PC-9 (cell line): ENCODE data around the gene RASAL2.

Experiments
- EZH2 ChIP-seq: fragments of 200-600 bp; sonication (generic); IDR thresholded peaks from 2 replicates; pipeline ENCODE4 v1.8.0; 2017; ENCODE audit warnings: antibody characterized with exemption, low read depth
- TF ChIP-seq, protein P1 (sequence below): fragments of 200-600 bp; sonication (generic); conservative IDR thresholded peaks from 2 replicates; pipeline ENCODE4 v1.6.1; 2017; ENCODE audit warnings: mixed run types, antibody characterized with exemption, mild to moderate bottlenecking, moderate library complexity

DNA sequence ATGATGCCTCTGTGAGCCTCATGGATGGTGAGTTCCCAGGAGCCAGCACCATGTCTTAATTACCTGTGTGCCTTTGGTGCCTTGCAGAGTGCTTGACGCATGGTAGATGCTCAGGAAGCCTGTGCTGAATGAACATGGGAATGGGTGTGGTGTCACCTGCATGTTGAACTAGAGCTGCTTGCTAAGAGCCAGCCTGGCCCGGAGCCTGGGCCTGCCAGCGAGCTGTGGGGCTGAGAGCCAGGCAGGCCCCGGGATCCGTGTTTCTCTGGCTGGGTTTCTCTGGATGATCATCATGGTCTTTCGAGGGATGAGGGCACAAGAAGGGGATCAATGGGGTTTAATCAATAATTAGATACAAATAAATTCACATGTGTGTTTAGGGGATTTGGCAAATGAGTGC lies 412.3 kb downstream of the RASAL2 start:
- TF ChIP-seq, protein P1, sequence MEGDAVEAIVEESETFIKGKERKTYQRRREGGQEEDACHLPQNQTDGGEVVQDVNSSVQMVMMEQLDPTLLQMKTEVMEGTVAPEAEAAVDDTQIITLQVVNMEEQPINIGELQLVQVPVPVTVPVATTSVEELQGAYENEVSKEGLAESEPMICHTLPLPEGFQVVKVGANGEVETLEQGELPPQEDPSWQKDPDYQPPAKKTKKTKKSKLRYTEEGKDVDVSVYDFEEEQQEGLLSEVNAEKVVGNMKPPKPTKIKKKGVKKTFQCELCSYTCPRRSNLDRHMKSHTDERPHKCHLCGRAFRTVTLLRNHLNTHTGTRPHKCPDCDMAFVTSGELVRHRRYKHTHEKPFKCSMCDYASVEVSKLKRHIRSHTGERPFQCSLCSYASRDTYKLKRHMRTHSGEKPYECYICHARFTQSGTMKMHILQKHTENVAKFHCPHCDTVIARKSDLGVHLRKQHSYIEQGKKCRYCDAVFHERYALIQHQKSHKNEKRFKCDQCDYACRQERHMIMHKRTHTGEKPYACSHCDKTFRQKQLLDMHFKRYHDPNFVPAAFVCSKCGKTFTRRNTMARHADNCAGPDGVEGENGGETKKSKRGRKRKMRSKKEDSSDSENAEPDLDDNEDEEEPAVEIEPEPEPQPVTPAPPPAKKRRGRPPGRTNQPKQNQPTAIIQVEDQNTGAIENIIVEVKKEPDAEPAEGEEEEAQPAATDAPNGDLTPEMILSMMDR: no peak
- TF ChIP-seq EZH2: no peak
